GM12892 (cell line): ENCODE data around the gene MAP2K6.

Experiments used
- POLR2A ChIP-seq: IDR thresholded peaks from 2 replicates; pipeline ENCODE4 v1.6.1; 2011; ENCODE audit warnings: low read depth, low read length, control low read depth
- POLR2AphosphoS5 ChIP-seq: IDR thresholded peaks from 2 replicates; pipeline ENCODE4 v1.6.1; 2011; ENCODE audit warnings: low read depth, low read length, control low read depth
- TAF1 ChIP-seq: IDR thresholded peaks from 2 replicates; pipeline ENCODE4 v1.6.1; 2011; ENCODE audit warnings: low read depth, mild to moderate bottlenecking, control low read depth, low read length, borderline replicate concordance

DNA sequence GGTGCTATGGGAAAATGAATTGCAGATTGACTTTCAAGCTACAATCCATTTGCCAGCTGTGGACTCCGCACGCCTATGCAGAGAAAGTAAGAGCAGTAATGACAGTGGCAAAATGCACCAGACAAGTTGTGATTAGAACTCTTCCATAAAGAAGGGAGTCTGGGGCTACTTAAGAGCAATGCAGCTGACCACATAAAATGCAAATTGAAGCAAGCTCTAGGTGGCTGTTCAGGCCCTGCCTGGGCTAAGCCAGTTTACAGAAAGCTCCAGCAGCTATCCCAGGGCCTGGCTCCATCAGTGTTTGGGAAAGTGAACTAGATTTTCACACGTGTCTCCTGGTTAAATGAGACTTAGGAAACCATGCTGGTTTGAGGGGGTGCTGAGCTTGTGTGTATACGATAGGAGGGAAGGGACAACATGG, 2.2 kb upstream of the MAP2K6 start:
- TF ChIP-seq POLR2A (no peak), POLR2AphosphoS5 (no peak), TAF1 (no peak)
